ENCODE measurements around the gene TTC7B.

The TTC7B gene

GRCh38 chr14:90587252-90587910 is 228.8 kb downstream of the TTC7B start:
- DNase-seq: no peak

- no peak for DNase-seq
Measured at GRCh38 chr14:90585106-90585505, 231.1 kb downstream of the TTC7B start.

GRCh38 chr14:90583916-90584605 is 232.2 kb downstream of the TTC7B start:
- no peak for DNase-seq

- no peak for DNase-seq
Measured at GRCh38 chr14:90583427-90583826, 232.8 kb downstream of the TTC7B start.

GRCh38 chr14:90582166-90582565 is 234.1 kb downstream of the TTC7B start:
- DNase-seq: no peak

- no peak for DNase-seq
Measured at GRCh38 chr14:90581745-90582144, 234.5 kb downstream of the TTC7B start.

- DNase-seq: peak; percentile 61
Measured at GRCh38 chr14:90580377-90581335, 235.6 kb downstream of the TTC7B start.

GRCh38 chr14:90579816-90580215 is 236.4 kb downstream of the TTC7B start:
- DNase-seq: no peak

- no peak for DNase-seq
Measured at GRCh38 chr14:90579088-90579487, 237.1 kb downstream of the TTC7B start.

- DNase-seq: no peak
Measured at GRCh38 chr14:90578283-90578985, 237.8 kb downstream of the TTC7B start.

- no peak for DNase-seq
Measured at GRCh38 chr14:90577661-90578282, 238.5 kb downstream of the TTC7B start.

- no peak for DNase-seq
Measured at GRCh38 chr14:90576981-90577660, 239.1 kb downstream of the TTC7B start.

GRCh38 chr14:90576581-90576980 is 239.6 kb downstream of the TTC7B start:
- no peak for DNase-seq

- no peak for DNase-seq
Measured at GRCh38 chr14:90575781-90576180, 240.4 kb downstream of the TTC7B start.

GRCh38 chr14:90575336-90575735 is 240.9 kb downstream of the TTC7B start:
- DNase-seq: no peak

GRCh38 chr14:90574188-90575131 is 241.8 kb downstream of the TTC7B start:
- peak; percentile 91 for DNase-seq

- peak; percentile 85 for DNase-seq
Measured at GRCh38 chr14:90573385-90574105, 242.7 kb downstream of the TTC7B start.

- no peak for DNase-seq
Measured at GRCh38 chr14:90572441-90573150, 243.6 kb downstream of the TTC7B start.

All from DMS79 treated with DMSO at 0.1 percent for 48 hours (cell line).